Brain microvascular endothelial cell (primary cell): ENCODE measurements around the gene MICA.

Experiments used
- DNase-seq: peaks from one replicate; pipeline ENCODE4 v3.0.0-alpha.2; 2020
- H3K27ac ChIP-seq: fragments of 250-450 bp; sonication (Bioruptor Pico); 2 replicates; pipeline ENCODE4 v1.5.1; 2020; ENCODE audit warnings: mild to moderate bottlenecking, moderate library complexity
- H3K27me3 ChIP-seq: fragments of 250-450 bp; sonication (Bioruptor Pico); replicated peaks from 2 replicates; pipeline ENCODE4 v1.5.1; 2020; ENCODE audit warnings: mild to moderate bottlenecking
- H3K36me3 ChIP-seq: fragments of 250-450 bp; sonication (Bioruptor Pico); replicated peaks from 2 replicates; pipeline ENCODE4 v1.5.1; 2020; ENCODE audit warnings: mild to moderate bottlenecking
- H3K4me3 ChIP-seq: 2 replicates; pipeline ENCODE4 v1.5.1; 2011; ENCODE audit warnings: low read depth, mild to moderate bottlenecking, control low read depth, low read length, moderate library complexity
- in situ Hi-C: cut with HindIII; loops from 2 replicates; pipeline ENCODE4 v1.10.0; 2017; ENCODE audit warnings: low sequenced_read_pairs, low pct_ligation_motif_present
- TF ChIP-seq, protein P1 (sequence below): IDR thresholded peaks from 2 replicates; pipeline ENCODE4 v1.5.1; 2011; ENCODE audit warnings: low read depth, mild to moderate bottlenecking, moderate library complexity, low read length, control low read depth, inconsistent platforms; ENCODE audit errors: missing control alignments

The MICA gene

DNA sequence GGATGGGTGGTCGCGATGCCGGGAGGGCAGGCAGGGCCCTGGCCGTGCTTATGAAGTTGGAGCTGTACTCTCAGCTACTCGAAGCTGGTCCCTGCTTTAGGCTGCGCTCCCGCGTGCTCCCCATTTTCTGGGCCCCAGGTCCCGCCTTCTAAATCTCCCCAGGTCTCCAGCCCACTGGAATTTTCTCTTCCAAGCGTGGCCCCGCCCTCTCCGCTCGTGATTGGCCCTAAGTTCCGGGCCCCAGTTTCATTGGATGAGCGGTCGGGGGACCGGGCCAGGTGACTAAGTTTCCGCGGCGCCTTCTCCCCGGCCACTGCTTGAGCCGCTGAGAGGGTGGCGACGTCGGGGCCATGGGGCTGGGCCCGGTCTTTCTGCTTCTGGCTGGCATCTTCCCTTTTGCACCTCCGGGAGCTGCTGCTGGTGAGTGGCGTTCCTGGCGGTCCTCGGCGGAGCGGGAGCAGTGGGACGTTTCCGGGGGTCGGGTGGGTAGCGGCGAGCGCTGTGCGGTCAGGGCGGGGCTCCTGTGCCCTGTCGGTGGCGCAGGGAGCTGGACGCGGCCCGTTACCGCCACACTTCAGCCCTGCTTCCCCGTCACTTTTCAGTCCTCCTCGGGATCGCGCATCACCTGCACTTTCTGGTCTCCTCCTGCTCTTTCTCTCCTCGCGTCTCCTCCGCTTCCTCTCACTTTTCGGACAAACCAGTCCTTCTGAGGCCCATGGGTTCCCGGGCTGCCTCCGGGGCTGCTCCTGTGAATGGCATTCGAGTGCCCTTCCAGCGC is at the start of gene MICA:
MICA (plus strand) TSS at position 313 of the 778 bp plus-strand sequence; CDS start at position 351, 38 bp downstream.
- DNase-seq: peak; percentile 78
- in situ Hi-C loops: no loop called here
- H3K27me3 ChIP-seq: no peaks in the 10 kb centered on the region
- peak within 1 kb of the TSS; percentile 44 for H3K27ac ChIP-seq
- TF ChIP-seq, protein P1, sequence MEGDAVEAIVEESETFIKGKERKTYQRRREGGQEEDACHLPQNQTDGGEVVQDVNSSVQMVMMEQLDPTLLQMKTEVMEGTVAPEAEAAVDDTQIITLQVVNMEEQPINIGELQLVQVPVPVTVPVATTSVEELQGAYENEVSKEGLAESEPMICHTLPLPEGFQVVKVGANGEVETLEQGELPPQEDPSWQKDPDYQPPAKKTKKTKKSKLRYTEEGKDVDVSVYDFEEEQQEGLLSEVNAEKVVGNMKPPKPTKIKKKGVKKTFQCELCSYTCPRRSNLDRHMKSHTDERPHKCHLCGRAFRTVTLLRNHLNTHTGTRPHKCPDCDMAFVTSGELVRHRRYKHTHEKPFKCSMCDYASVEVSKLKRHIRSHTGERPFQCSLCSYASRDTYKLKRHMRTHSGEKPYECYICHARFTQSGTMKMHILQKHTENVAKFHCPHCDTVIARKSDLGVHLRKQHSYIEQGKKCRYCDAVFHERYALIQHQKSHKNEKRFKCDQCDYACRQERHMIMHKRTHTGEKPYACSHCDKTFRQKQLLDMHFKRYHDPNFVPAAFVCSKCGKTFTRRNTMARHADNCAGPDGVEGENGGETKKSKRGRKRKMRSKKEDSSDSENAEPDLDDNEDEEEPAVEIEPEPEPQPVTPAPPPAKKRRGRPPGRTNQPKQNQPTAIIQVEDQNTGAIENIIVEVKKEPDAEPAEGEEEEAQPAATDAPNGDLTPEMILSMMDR: peak; percentile 1
- peak within 1 kb of the TSS; percentile 88 for H3K4me3 ChIP-seq
- no peaks in the 10 kb centered on the region for H3K36me3 ChIP-seq

DNA sequence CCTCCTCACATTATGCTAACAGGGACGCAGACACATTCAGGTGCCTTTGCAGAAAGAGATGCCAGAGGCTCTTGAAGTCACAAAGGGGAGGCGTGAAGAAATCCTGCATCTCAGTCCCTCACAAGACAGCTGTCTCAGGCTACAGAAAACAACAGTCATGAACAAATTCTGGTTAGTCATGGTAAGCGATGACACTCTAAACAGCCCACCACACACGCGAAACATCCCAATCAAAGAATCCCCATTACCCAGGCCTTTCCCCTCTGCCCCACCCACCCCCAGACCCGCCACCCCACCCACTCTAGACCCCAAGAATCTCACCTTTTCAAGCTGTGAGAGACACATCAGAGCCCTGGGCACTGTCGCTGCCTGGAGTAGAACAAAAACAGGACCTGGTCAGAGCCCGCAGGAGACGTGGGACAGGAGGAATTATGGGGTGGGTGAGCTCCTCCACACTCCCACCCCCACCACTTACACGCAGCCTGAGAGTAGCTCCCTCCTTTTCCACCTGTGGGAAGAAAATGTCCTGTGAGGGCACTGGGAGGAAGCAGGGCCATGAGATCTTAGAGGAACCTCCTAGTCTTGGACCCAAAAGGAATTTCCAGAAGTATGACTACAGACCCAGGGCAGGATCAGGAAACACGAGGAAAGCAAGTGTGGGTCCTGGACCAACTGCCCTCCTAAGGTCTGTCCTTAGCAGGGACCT is 49.1 kb upstream of the MICA start:
- H3K36me3 ChIP-seq: no peaks in the 10 kb centered on the region
- H3K4me3 ChIP-seq: no peak overlapping the region
- H3K27me3 ChIP-seq: no peaks in the 10 kb centered on the region
- TF ChIP-seq, protein P1: no peak
- no peak for DNase-seq
- H3K27ac ChIP-seq: no peak overlapping the region
- in situ Hi-C loops: no loop called here

DNA sequence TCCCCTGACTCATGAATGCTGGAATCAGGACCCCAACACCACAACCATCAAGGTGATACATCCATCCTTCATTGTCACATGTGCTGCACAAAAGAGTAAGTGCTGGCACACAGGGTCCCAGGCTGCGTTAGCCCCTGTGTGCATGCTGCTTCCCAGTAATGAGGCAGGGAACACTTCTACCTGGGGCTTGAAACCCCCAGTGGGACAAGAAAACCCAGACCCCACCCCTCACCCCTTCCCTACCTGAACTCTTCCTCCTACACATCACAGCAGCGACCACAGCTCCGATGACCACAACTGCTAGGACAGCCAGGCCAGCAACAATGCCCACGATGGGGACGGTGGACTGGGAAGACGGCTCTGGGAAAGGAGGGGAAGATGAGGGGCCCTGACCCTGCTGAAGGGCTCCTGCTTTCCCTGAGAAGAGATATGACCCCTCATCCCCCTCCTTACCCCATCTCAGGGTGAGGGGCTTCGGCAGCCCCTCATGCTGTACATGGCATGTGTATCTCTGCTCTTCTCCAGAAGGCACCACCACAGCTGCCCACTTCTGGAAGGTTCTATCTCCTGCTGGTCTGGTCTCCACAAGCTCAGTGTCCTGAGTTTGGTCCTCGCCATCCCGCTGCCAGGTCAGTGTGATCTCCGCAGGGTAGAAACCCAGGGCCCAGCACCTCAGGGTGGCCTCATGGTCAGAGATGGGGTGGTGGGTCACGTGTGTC is 48.4 kb upstream of the MICA start:
- DNase-seq: no peak
- H3K27me3 ChIP-seq: no peaks in the 10 kb centered on the region
- no peaks in the 10 kb centered on the region for H3K36me3 ChIP-seq
- TF ChIP-seq, protein P1: no peak
- H3K27ac ChIP-seq: no peak overlapping the region
- no peak overlapping the region for H3K4me3 ChIP-seq
- in situ Hi-C loops: no loop called here

DNA sequence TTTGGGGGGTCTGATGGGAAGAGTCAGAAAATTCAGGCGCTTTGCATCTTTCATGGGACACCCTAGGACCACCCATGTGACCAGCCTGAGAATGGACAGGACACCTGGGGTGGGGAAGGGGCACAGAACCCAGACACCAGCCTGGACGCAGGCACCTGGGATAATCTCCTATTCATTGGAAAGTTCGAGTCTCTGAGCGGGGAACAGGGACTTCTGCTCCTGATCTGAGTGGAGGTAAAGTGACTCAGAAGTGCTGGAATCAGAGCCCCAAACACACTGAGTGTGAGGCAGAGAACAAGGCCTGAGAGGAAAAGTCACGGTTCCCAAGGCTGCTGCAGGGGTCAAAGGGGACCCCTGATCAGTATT is 47.8 kb upstream of the MICA start:
- in situ Hi-C loops: no loop called here
- H3K36me3 ChIP-seq: no peaks in the 10 kb centered on the region
- no peak for DNase-seq
- TF ChIP-seq, protein P1: no peak
- no peak overlapping the region for H3K27ac ChIP-seq
- H3K27me3 ChIP-seq: no peaks in the 10 kb centered on the region
- no peak overlapping the region for H3K4me3 ChIP-seq

DNA sequence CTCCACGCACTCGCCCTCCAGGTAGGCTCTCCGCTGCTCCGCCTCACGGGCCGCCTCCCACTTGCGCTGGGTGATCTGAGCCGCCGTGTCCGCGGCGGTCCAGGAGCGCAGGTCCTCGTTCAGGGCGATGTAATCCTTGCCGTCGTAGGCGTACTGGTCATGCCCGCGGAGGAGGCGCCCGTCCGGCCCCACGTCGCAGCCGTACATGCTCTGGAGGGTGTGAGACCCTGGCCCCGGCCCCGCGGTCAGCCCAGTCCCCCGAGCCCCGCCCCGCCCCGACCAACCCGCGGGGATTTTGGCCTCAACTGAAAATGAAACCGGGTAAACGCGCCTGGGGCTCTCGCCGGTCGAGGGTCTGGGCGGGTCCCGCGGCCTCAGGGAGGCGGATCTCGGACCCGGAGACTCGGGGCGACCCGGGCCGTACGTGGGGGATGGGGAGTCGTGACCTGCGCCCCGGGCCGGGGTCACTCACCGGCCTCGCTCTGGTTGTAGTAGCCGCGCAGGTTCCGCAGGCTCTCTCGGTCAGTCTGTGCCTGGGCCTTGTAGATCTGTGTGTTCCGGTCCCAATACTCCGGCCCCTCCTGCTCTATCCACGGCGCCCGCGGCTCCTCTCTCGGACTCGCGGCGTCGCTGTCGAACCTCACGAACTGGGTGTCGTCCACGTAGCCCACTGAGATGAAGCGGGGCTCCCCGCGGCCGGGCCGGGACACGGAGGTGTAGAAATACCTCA is 47.0 kb upstream of the MICA start:
- TF ChIP-seq, protein P1: no peak
- Histone ChIP-seq H3K27me3 (no peaks in the 10 kb centered on the region), H3K4me3 (peak overlapping the region; percentile 64), H3K27ac (no peak overlapping the region), H3K36me3 (no peaks in the 10 kb centered on the region)
- in situ Hi-C loops: no loop called here
- DNase-seq: no peak
